ENCODE data around the gene FN1. TPM values are rescaled to one million over a fixed set of nuclear protein-coding genes. Genes with fewer than 3 reads are reported as not detected.

The FN1 gene
- total and polyA plus RNA-seq, 2 of the 8 experiments (the other 6 are each of a cell fraction or from before 2014, with no cell fraction given): 42.9 to 109 TPM

DNA sequence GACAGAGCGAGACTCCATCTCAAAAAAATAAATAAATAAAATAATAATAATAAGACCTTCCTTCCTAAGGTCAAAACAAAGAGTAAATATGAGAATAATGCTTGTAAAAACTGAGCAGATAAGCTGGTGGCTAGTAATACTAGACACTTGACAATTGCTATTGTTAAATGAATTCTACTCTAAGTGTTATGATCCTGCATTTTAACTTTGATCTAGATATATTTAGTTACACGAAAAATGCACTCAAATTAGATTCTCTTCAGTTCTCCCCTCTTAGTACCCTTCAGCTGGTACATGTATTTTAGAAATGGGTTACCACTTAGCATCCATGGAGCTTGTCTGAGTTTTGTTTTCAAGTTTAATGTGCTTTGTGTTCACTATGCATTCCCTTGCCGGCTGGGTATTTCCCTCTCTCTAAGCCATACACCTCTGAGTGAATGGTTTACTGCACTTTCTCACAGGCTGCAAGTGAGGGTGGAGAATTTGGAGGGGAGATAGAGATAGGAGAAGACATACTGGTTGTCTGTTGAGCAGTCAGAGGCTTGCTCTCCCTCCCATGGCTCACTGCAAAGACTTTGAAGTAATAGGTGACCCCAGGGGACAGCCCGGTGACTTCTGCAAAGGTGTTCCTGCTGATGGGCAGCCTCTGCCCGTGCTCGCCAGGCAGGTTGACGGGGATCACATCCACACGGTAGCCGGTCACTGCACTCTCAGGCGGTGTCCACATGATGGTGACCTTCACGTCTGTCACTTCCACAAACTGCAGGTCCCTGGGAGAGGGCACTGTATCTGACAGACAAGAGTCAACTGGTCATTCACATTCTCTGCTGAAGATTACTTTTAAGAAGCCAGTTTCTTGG is 29.9 kb downstream of the FN1 start:
- H4K8ac ChIP-seq (ENCODE audit: extremely low read depth, insufficient read depth, low read length): no peak overlapping the region
- DNase-seq (ENCODE audit: low read depth in 1 of 2, low spot score in 2 of 2): no peak
- H2BK120ac ChIP-seq (replicated peaks; ENCODE audit: low read depth, low read length): no peak overlapping the region
- H2BK20ac ChIP-seq (ENCODE audit: low read length): no peak overlapping the region
- H3K36me3 ChIP-seq (ENCODE audit: control insufficient read depth in 2 of 4, insufficient read depth in 4 of 4, low read length in 3 of 4): peaks cover 0 to 32% (median 3%) of the 10 kb centered on the region in 4 experiments; a peak in 4 of 8 replicates
- ChIA-PET CTCF (ENCODE audit: partially characterized antibody) (no interaction called here), POLR2A (ENCODE audit: partially characterized antibody) (no interaction called here)
- no peaks in the 10 kb centered on the region for H3K9me3 ChIP-seq (ENCODE audit: insufficient read depth in 2 of 2, low read depth in 1 of 2, low read length in 1 of 2)
- H2BK12ac ChIP-seq (ENCODE audit: low read depth, low read length): no peak overlapping the region
- no peak overlapping the region for H3K4me2 ChIP-seq (ENCODE audit: insufficient read depth in 1 of 2, low read depth in 2 of 2, low read length in 2 of 2)
- no peaks in the 10 kb centered on the region for H3K4me1 ChIP-seq (replicated peaks in 1 of 4; ENCODE audit: control insufficient read depth in 3 of 4, insufficient read depth in 4 of 4, low read length in 3 of 4)
- no peak overlapping the region for H2BK5ac ChIP-seq (ENCODE audit: low read depth, low read length)
- H4K20me1 ChIP-seq (replicated peaks in 1 of 2; ENCODE audit: control insufficient read depth in 1 of 2, insufficient read depth in 2 of 2, low read length in 2 of 2): no peaks in the 10 kb centered on the region
- H3K27me3 ChIP-seq (replicated peaks in 1 of 4; ENCODE audit: control insufficient read depth in 3 of 4, extremely low read depth in 1 of 4, insufficient read depth in 3 of 4, low read length in 3 of 4): no peaks in the 10 kb centered on the region
- H2AFZ ChIP-seq (ENCODE audit: low read length): no peak overlapping the region
- no peaks in the 10 kb centered on the region for H3K79me2 ChIP-seq (ENCODE audit: control insufficient read depth in 1 of 2, insufficient read depth in 2 of 2, low read length in 2 of 2)
- no peak overlapping the region for H3K56ac ChIP-seq (replicated peaks; ENCODE audit: insufficient read length, low read depth, low read length)
- H3K18ac ChIP-seq (ENCODE audit: extremely low read depth, low read length): no peak overlapping the region
- H3K23ac ChIP-seq (ENCODE audit: insufficient read length): no peak overlapping the region
- FAIRE-seq: no peak
- H3K4me3 ChIP-seq (ENCODE audit: extremely low read depth in 1 of 4, insufficient read depth in 2 of 4, low read depth in 3 of 4, low read length in 4 of 4): no peak overlapping the region
- no peak overlapping the region for H4K5ac ChIP-seq (ENCODE audit: insufficient read length, low read depth, low read length)
- no peak overlapping the region for H3K9ac ChIP-seq (replicated peaks in 1 of 4; ENCODE audit: extremely low read depth in 1 of 4, low read depth in 3 of 4, low read length in 3 of 4)
- no peaks in the 10 kb centered on the region for H3K79me1 ChIP-seq (ENCODE audit: low read depth, low read length)
- H3K4ac ChIP-seq (replicated peaks; ENCODE audit: insufficient read length, low read depth, low read length): no peak overlapping the region
- no peaks in the 10 kb centered on the region for H3K23me2 ChIP-seq (ENCODE audit: low read depth, low read length)
- no peak overlapping the region for H2AK5ac ChIP-seq (ENCODE audit: low read depth, low read length)
- no peak overlapping the region for H4K91ac ChIP-seq (replicated peaks; ENCODE audit: insufficient read length, low read length)
- no peak overlapping the region for H3K14ac ChIP-seq (ENCODE audit: insufficient read length)
- 95% methylated on average over 11 of the region's 11 CpGs; no CpG with 5 or more reads in 1 of the 2 experiments for WGBS, 2 experiments (ENCODE audit: extremely low coverage in 1 of 2, insufficient coverage in 1 of 2, insufficient read length in 1 of 2, insufficient replicate concordance in 2 of 2, low coverage in 1 of 2, low lambda C conversion rate in 2 of 2, missing lambda C conversion rate in 1 of 2)
- H3K27ac ChIP-seq (ENCODE audit: low read depth, low read length): no peak overlapping the region
- no peak overlapping the region for H2BK15ac ChIP-seq (ENCODE audit: low read length)
- TF ChIP-seq GABPA (IDR thresholded peaks at IDR 0.05; ENCODE audit: borderline replicate concordance, insufficient read depth, low read length): no peak
